Gastroesophageal sphincter (tissue), 3 donors: ENCODE data around the gene DUSP15.

ENCODE experiments used
- CTCF ChIP-seq, 4 experiments: fragments of 200-600 bp in 2 of 4; fragments of 450-650 bp in 2 of 4; sonication (generic) in 1 of 4; IDR thresholded peaks; one replicate each; pipeline ENCODE4 v1.5.1; 2017 to 2019; ENCODE audit warnings: antibody characterized with exemption in 4 of 4, mild to moderate bottlenecking in 2 of 4, moderate library complexity in 2 of 4
- POLR2A ChIP-seq, 2 donors: fragments of 450-650 bp; IDR thresholded peaks; one replicate each; pipeline ENCODE4 v1.6.1; 2017; ENCODE audit warnings: antibody characterized with exemption in 2 of 2, mild to moderate bottlenecking in 2 of 2, moderate library complexity in 1 of 2
- POLR2AphosphoS5 ChIP-seq: sonication (generic); formaldehyde crosslinking; IDR thresholded peaks from one replicate; pipeline ENCODE4 v1.6.1; 2017; ENCODE audit warnings: antibody characterized with exemption

- no peak for TF ChIP-seq CTCF (IDR thresholded peaks at IDR 0.05)
- TF ChIP-seq POLR2AphosphoS5: no peak
- no peak for TF ChIP-seq POLR2A (IDR thresholded peaks at IDR 0.05)
These were observed 46.2 kb downstream of the DUSP15 start for GRCh38 chr20:31824125-31824485.
